Measurements from ENCODE around the gene PLCB3. TPM values are rescaled to one million over a fixed set of nuclear protein-coding genes. Genes with fewer than 3 reads are reported as not detected.
A peak's percentile ranks its signal among the peaks of the same experiment; 100 is the strongest.
"Not testable (repeated sequence)": the region's sequence is repeated elsewhere in the genome, so short reads cannot be mapped to it uniquely, and the experiment has no call there.

The PLCB3 gene
- total and polyA plus RNA-seq, 8 donors: 5.7 to 13.1 (median 6.9) TPM

DNA sequence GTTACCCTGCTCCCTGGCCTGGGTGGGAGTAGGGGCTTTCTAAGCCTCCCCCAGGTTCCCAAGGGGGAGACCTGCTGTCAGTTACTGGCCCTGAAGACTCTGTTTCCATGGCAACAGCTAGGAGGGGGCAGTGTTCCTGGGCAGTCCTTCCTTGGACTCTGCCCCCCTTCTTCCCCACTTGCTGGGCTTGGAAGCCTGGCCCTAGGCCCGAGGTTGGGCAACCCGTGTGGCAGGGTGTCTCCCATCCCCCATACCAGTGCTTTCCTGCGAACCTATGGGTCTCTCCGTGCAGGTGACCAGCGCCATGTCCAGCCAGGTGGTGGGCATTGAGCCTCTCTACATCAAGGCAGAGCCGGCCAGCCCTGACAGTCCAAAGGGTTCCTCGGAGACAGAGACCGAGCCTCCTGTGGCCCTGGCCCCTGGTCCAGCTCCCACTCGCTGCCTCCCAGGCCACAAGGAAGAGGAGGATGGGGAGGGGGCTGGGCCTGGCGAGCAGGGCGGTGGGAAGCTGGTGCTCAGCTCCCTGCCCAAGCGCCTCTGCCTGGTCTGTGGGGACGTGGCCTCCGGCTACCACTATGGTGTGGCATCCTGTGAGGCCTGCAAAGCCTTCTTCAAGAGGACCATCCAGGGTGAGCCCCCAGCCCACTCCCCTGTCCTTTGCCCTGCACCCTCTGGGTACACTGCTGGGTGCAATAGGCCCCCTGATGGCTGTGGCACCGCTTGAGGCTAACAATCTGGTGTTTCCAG lies 55.7 kb downstream of the PLCB3 start:
- Histone ChIP-seq H3K27ac (peak overlapping the region; percentile 75 to 90 (median 86)), H3K4me1 (peaks cover 5 to 10% (median 8%) of the 10 kb centered on the region in 3 donors), H3K27me3 (no peaks in the 10 kb centered on the region), H3K9me3 (no peaks in the 10 kb centered on the region), H3K36me3 (no peaks in the 10 kb centered on the region), H3K4me3 (peak overlapping the region in 3 of 4 donors; percentile 57 to 71 (median 69))
- intact Hi-C loops (cut with DNase I): no loop called here
- DNase-seq: peak in 4 of 6 donors; percentile 63 to 85 (median 72)
- FAIRE-seq: no peak
- peak in 1 of 4 donors; percentile 4 for ATAC-seq
- no peak for TF ChIP-seq CTCF (IDR thresholded peaks at IDR 0.05)
- 66 to 67% methylated on average over 14 to 15 of the region's 15 CpGs for WGBS, 2 donors

- H3K9me3 ChIP-seq; intact Hi-C loops (cut with DNase I); DNase-seq; H3K27ac ChIP-seq; H3K4me3 ChIP-seq; H3K27me3 ChIP-seq; H3K36me3 ChIP-seq; ATAC-seq; FAIRE-seq: not testable (repeated sequence)
- WGBS, 2 donors: 88 to 93% methylated on average over 5 of the region's 5 CpGs
- H3K4me1 ChIP-seq: peaks cover 5 to 10% (median 8%) of the 10 kb centered on the region in 3 donors
Observed at GRCh38 chr11:64307795-64308194, 56.5 kb downstream of the PLCB3 start.

DNA sequence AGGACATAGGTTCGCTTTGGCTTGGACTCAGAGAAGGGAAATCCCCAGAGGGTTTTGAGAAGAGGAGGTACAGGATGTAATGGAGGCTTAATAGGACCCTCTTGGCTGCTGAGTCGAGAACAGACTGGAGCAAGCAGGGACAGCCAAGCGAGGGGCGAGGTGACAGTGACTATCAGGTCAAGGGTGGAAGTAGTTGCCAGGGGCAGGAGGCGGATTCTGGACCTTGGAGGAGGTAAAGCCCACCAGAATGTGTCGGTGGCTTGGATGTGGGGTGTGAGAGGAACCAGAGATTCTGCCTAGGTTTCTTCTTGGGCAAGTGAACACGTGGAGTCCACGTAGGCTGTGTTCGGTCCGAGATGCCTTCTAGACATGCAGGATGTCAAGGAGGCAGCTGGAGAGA lies 61.6 kb downstream of the PLCB3 start:
- peaks cover 0 to 16% (median 10%) of the 10 kb centered on the region in 3 donors for H3K36me3 ChIP-seq
- intact Hi-C loops (cut with DNase I): no loop called here
- no peak for TF ChIP-seq CTCF (IDR thresholded peaks at IDR 0.05)
- DNase-seq: peak in 1 of 6 donors; percentile 19
- H3K4me1 ChIP-seq: peaks cover 0 to 7% (median 4%) of the 10 kb centered on the region in 3 donors
- H3K9me3 ChIP-seq: no peaks in the 10 kb centered on the region
- 89 to 93% methylated on average over 10 of the region's 10 CpGs for WGBS, 2 donors
- no peaks in the 10 kb centered on the region for H3K27me3 ChIP-seq
- H3K27ac ChIP-seq: no peak overlapping the region
- FAIRE-seq: no peak
- no peak for ATAC-seq
- no peak overlapping the region for H3K4me3 ChIP-seq

- 79% methylated on average over 17 to 18 of the region's 18 CpGs for WGBS, 2 donors
- intact Hi-C loops (cut with DNase I): no loop called here
- Histone ChIP-seq H3K36me3 (peaks cover 0 to 16% (median 10%) of the 10 kb centered on the region in 3 donors), H3K4me3 (no peak overlapping the region), H3K4me1 (peaks cover 0 to 7% (median 4%) of the 10 kb centered on the region in 3 donors), H3K27me3 (no peaks in the 10 kb centered on the region), H3K27ac (no peak overlapping the region), H3K9me3 (no peaks in the 10 kb centered on the region)
- FAIRE-seq: no peak
- TF ChIP-seq CTCF (IDR thresholded peaks at IDR 0.05): no peak
- no peak for ATAC-seq
- peak in 4 of 6 donors; percentile 29 to 79 (median 56) for DNase-seq
Observed at GRCh38 chr11:64313491-64314145, 62.3 kb downstream of the PLCB3 start.

DNA sequence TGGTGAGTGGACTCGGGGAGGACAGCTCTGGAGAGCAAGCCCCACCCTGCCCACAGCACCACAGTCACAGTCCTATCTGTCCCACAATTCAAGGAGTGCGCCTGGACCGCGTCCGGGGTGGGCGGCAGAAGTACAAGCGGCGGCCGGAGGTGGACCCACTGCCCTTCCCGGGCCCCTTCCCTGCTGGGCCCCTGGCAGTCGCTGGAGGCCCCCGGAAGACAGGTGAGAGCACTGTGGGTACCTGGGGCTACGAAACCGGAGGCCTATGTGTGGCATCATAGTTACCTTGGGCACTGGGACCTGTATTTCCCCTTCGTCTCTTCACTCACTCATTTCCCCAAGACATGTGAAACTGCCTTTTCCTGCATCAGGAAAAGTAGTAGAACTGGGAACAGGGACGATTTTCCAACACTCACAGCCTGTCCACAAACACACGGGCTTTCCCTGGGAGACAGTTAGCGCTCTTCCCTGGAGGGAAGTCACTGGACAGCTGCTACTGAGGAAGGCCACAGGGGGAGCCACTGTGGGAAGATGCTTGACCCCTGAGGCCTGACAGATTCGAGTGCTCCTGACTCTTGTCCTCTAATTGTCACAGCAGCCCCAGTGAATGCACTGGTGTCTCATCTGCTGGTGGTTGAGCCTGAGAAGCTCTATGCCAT lies 62.9 kb downstream of the PLCB3 start:
- intact Hi-C loops (cut with DNase I): no loop called here
- no peak overlapping the region for H3K4me3 ChIP-seq
- H3K4me1 ChIP-seq: peaks cover 4 to 9% (median 7%) of the 10 kb centered on the region in 3 donors
- H3K27ac ChIP-seq: peak overlapping the region in 1 of 4 donors; percentile 14
- WGBS, 2 donors: 83 to 84% methylated on average over 19 of the region's 19 CpGs
- DNase-seq (peak in 1 of 6 donors; percentile 75), FAIRE-seq (no peak), ATAC-seq (no peak)
- TF ChIP-seq CTCF (IDR thresholded peaks at IDR 0.05): no peak
- no peaks in the 10 kb centered on the region for H3K27me3 ChIP-seq
- peaks cover 0 to 16% (median 10%) of the 10 kb centered on the region in 3 donors for H3K36me3 ChIP-seq
- no peaks in the 10 kb centered on the region for H3K9me3 ChIP-seq
